Measurements from ENCODE around the gene TBC1D8.
A peak's percentile ranks its signal among the peaks of the same experiment; 100 is the strongest.

The TBC1D8 gene

DNA sequence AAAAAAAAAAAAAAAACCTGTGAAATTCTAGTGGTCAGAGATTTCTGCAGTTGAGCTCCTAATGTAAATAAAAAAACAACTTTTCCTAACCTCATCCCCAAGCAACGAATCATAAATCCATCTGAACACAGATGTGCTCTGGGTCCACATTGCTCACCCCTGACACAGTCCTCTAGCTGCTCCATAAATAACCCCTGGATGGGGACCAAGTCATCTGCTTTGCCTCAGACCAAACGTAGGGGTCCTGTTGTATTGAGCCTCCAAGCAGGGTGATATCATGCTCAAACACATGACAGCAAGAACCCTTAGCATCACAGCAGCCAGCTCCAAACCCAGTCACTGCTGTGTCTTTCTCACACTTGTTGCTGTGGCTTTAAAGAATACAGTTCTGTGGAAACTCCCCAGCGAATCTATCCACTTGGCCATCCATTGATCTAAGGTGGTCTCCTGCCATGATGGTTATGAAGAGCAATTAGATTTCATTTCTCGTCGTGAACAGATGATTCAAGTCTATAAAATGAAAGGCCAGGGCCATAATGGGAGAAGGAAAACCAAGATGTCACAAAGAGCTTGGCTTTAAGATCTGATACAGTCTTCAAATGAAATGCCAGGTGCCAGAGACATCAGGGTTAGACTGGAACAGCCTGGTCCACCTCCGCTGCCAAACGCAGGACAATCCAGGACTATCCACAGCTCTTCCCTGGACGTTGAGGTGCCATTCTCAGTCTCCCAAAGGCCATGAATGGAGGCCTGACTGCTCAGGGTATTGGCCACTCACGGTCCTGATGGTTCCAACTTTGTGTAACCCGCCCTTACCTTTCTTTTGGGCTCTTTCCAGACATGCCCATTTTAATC, 39.0 kb downstream of the TBC1D8 start:
- peak; percentile 37 for DNase-seq (ENCODE audit: low spot score)

DNA sequence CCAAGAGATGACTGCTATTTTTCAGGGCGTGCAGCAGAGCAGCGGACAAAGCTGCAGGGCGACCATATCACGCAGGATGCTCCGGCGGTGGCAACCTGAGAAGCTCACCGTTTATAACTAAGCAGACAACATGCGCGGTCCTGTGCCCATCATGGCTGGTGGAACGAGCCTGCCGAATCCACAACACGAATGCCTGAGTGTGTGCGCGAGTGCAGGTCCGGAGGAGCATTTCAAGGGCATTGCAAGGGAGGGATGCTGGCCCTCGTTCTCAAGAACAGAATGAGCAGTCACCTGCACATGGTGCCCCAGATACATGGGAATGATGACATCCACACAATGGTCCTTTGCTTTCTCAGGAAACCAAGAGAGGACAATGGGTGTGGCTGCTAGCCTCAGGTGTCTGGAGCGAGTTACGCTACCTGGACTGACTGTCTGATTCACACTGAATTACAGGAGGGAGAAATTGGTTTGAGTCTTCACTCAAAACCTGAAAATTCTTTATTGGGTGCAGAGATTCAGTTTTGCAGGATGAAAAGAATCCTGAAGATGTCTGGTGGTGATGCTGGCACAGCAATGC, 39.8 kb downstream of the TBC1D8 start:
- no peak for DNase-seq (ENCODE audit: low spot score)

DNA sequence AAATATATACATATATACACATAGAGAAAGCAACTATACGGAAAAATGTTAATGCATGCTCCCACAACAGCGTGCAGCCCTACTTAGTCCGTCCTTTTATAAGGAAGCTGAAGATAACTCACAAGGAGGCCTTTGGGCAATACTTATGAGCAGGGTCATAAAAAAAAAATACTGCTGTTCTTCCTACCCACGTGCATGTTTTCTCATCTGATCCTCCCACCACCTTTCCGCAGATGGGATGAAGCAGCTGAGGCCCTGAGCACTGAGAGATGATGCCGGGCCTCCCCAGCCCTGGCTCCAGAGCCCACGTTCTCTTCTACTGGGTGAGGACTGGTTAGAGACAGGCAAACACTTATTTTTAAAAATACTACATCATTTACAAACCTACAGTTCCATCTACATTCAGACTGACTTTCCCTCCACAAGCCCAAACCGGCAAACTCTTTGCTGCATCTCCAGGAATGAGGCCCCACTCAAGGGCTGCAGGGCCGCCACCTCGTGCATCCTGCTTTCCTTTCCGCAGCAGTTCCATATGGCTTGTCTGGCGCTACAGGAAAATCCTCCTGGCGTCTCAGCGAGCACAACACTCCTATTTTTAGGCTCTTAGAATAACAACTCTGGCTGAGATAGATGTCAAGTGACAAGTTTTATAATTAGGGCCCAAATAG, 41.6 kb downstream of the TBC1D8 start:
- DNase-seq (ENCODE audit: low spot score), result no peak

DNA sequence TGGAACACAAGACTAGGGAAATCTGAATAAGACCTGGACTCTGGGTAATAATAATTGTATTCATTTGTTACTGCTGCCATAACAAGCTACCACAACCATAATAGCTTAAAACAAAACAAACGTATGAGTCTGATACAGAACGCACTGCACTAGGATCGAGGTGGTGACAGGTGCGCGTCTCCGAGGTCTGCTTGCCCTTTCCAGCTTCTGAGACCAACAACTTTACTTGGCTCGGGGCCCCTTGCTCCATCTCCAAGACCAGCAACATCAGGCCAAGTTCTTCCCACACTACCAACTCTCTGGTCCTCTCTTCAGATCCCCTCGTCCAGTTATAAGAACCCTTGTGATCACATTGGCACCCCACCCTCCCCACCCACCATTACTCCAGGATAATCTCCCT, 42.8 kb downstream of the TBC1D8 start:
- DNase-seq (ENCODE audit: low spot score), result no peak

DNA sequence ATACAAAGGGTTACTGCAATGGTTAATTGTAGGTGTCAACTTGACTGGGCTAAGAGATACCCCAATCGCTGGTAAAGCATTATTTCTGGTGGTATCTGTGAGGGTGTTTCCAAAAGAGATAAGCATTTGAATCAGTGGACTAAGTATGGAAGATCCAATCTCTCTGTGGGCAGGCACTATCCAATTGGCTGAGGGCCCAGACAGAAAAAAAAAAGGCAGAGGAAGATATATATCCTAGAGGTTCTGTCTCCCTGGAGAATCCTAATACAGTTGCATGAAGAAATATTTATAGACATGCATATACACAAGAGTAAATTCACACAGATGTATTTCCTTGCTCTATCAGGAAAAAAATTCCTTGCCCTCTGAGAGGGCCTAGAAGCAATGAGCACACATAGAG, 43.9 kb downstream of the TBC1D8 start:
- DNase-seq (ENCODE audit: low spot score), result no peak

DNA sequence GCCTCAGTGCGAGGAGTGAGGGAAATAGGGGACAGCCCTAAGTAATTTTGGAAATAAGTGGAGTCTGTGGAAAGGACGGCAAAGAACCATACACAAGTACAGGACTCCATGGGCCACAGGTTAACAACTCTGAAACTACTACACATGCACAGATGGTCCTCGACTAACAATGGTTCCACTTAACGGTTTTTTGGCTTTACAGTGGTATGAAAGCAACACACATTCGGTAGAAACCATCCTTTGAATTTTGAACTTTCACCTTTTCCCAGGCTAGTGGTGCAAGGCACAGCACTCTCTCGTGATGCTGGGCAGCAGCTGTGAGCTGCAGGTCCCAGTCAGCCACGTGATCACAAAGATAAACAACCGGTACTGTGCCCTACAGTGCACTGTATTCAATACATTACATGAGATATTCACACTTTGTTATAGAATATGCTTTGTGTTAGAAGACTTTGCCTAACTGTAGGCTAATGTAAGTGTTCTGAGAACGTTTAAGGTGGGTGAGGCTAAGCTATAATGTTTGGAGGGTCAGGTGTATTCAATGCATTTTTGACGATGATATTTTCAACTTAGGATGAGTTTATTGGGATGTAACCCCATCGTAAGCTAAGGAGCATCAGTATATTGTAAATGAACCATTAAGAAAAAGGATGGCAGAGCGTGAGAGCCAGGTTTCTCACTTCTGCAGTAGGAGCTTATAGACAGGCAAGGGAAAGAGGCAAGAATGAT, 44.6 kb downstream of the TBC1D8 start:
- no peak for DNase-seq (ENCODE audit: low spot score)

DNA sequence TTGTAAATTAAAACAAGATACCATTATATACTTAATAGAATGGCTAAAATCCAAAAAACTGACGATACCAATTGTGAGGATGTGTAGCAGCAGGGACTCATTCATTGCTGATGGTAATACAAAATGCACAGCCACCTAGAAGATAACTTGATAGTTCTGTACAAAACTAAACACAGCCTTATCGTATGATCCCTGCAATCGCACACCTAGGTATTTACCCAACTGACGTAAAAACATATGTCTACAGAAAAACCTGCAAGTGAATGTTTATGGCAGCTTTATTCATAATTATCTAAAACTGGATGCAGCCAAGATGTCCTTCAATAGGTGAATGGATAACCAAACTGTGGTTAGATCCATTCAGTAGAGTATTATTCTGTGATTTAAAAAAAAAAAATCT, 45.5 kb downstream of the TBC1D8 start:
- no peak for DNase-seq (ENCODE audit: low spot score)

DNA sequence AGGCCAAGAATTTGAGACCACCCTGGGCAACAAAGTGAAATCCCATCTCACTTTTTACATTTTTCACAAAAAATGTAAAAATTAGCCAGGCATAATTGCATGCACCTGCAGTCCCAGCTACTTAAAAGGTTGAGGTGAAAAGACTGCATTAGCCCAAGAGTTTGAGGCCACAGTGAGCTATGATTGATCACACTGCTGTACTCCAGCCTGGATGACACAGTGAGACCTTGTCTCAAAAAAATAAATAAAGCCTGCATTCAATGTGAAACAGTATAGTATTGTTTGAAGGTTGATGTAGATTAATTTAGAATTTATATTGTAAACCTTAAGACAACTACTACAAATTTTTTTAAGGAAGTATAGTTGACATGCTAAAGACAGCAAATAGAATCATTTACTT, 53.5 kb downstream of the TBC1D8 start:
- DNase-seq (ENCODE audit: low spot score), result no peak

DNA sequence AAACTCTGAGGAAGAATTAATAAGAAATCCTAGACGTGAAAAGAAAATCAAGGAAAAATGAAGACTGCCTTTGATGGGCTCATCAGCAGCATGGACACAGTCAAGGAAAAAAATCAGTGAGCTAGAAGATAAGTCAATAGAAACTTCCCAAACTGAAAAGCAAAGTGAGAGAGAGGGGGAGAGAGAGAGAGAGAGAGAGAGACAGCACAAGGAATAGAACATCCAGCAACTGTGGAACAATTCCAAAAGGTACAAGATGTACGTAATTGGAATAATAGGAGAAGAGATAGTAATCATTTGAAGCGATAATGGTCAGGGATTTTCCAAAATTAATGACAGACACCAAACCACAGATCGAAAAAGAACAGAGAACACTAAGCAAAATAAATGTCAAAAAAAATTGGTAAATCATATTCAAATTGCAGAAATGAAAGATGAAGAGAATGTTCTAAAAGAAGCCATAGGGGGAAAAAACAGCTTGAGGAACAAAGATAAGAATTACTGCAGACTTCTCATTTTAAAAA, 54.5 kb downstream of the TBC1D8 start:
- no peak for DNase-seq (ENCODE audit: low spot score)

DNA sequence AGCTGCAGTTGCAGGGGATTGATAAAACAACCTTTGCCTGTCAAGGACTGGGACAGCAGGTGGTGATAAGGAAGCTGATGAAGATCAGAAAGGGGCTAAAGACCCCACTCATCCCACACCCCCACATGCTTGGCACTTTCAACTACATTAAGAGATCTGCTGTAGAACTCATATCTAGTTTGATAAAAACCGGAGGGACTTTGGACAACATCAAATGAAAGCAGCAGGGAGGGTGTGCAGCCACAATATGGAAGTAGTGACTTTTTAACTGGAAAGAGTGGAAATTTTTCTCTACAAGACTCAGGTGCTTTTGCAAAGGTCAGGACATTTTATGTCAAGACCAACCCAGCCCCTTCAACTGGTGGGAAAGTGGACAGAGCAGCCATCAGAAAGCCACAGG, 56.8 kb downstream of the TBC1D8 start:
- DNase-seq (ENCODE audit: low spot score), result no peak

DNA sequence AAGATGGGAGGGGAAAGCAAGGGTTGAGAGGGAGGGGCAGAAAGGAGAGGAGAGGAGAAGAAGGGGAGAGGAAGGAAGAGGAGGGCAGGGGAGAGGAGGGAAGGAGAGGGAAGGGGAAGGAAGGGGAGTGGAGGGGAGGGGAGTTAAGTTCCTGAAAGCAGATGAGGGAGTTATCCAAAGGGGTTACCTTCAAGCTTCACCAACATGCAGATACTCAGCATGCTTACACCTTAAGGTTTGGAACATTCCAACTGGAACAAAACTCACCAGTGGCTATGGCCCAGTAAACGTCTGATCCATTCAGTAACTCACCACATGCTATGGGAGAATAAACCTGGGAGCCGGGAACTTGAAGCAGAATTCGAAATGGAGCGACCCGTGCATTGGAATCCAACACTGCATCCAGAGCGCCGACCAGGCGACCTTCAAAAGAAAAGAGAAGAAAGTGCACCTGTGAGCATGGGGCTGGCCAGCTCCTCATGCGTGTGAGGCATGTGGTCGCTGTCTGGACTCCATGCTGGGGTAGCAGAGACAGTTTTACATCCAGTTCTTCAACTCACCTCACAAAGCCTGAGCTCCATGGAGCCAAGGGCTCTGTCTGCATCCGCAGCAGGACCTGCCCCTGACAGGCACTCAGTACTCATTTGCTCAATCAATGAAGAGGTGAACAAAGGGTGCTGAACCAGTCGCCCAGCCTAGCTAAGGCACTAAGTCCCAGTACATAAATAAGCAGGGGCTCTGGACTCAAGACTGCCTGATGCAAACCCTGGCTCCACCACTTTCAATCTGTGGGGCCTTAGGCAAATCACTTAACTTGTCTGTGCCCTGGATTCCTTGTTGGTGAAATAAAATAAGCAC, 61.0 kb downstream of the TBC1D8 start:
- DNase-seq (ENCODE audit: low spot score), result no peak

DNA sequence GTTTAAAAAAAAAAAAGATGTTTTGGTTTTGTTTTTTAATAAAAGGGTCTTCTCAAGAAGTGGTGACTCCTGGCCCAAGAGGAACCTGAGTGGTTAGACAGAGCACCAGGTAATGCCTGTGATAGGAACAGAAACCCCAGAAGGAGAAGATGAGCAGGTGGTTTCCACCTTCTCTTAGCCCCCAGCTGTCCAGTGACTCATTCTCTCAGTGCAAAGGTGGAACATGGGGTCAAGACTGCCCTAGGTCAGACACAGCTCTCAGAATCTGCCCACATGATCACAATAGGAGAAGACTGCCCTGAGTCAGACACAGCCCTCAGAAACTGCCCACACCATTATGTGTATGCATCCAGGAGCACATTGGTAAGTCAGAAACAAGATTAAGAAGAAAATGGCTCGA, 61.8 kb downstream of the TBC1D8 start:
- DNase-seq (ENCODE audit: low spot score), result no peak

DNA sequence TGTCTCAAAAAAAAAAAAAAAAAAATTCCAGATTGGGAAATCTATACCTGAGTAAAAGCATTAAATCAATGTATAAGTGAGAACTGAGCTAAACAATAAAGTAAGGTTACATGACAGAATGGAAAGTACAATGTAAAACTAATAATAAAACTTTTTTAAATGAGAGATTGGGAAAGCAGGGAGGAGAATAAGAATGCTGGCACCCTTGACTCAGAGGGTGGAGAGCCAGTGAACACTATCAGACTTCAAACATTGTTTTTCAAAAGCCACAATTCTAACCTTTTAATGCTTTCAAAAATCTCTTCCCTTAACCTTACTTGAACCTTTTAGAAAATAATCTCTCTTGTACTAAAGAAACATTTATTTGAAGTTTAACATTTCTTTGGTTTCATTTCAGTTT, 63.5 kb downstream of the TBC1D8 start:
- no peak for DNase-seq (ENCODE audit: low spot score)

DNA sequence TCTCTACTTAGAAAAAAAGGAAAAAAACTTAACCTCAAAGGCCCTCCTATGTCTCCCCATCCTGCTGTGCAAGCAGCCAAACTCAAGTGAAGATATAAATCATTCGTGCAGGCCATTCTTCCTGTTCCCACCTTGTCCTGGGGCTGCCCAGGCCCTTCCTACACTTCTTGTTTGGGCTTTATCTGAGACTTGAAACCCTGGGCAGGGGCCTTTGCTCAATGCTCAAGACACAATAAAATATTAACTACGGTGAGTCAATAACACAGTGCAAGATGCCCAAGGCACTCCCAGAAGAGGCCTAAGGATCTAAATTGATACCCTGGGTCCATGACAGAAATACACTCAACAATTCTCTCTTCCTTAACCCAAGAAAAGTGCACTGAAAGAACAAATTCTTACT, 67.6 kb downstream of the TBC1D8 start:
- no peak for DNase-seq (ENCODE audit: low spot score)

DNA sequence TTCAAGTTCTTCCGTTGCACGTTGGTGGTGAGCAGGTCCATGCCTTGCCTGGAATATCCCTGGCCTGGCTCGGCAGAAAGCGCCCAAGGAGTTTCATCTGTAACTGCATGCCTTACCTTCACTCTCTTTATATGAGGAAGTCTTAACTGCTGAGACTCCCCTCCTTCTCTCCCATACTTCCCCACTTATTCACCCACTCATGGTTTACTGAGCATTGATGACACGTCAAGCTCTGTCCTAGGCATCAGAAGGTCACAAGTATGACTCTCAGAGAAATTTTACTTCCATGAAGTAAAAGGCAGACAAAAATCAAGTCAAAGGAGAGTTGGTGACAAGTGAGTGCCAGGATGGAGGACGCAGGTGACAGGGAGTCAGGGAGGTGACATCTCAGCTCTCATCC, 68.2 kb downstream of the TBC1D8 start:
- DNase-seq (ENCODE audit: low spot score), result no peak

DNA sequence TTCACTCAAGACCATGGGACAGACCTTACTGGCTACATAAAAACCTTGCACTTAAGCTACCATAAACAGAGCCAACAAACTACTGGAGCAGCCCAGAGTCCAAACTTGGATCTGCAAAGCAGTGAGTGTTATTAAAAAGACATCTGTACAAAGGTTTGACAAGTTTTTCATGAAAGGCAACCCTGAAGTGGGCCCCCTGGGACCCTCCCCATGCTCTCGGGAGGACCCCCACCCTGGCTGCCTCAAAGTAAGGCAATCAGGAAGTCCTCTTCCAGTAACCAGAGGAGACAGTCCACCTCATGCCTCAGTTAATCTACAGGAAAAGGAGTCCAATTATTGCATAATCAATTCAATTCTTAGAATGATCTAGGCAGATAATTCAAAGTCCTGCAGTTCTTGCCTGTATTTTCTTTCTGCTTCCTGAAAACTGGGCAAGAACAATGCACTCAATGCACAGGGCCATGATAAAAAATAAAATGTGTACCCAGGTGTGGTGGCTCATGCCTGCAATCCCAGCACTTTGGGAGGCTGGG, 69.7 kb downstream of the TBC1D8 start:
- DNase-seq (ENCODE audit: low spot score), result no peak

DNA sequence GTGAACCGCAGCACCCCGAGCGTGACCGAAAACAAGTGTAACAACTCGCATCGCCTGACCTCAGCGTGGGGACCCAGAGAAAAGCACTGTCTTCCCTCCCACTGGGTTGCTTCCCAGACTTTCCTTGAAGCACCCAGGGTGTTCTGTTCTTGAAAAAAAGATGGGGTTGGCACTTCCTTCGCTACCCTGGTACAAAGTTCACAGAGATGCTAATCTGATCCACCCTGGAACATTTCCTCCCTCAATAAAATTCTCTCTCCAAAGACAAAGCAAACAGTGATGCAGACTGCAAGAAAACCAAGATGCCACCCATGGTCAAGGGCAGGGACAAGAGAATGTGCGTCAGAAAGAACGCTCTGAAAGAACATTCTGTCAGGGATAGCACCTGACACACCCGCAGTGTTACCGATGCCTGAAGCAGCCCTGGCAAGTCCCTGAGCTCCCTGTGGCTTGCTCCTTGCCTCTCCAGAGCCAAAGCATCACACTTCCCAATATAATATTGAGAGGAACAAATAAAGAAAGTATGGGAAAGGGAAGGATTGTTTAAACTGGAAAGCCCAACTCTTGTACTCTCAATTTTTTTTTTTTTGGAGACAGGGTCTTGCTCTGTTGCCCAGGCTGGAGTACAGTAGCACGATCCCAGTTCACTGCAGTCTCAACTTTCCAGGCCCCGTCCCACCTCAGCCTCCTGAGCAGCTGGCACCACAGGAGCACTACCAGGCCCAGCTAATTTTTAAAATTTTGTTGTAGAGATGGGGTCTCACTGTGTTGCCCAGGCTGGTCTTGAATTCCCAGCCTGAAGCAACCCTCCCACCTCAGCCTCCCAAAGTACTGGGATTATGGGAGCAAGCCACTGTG, 70.7 kb downstream of the TBC1D8 start:
- DNase-seq (ENCODE audit: low spot score), result no peak

DNA sequence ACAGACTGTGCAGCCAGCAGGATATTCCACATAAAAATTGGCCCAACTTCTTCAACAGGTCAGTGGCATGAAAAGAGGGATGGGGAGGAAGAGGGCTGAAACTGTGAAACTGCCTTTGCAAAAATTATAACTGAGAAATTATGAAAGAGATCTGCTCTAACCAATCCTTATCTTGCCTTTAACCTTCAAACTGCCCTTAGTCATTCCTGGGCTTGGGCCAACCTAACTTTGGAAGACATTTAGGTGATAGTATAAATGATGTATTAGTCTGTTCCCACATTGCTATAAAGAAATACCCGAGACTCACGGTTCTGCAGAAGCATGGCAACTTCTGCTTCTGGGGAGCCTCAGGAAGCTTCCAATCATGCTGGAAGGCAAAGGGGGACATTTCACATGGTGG, 74.6 kb downstream of the TBC1D8 start:
- no peak for DNase-seq (ENCODE audit: low spot score)

DNA sequence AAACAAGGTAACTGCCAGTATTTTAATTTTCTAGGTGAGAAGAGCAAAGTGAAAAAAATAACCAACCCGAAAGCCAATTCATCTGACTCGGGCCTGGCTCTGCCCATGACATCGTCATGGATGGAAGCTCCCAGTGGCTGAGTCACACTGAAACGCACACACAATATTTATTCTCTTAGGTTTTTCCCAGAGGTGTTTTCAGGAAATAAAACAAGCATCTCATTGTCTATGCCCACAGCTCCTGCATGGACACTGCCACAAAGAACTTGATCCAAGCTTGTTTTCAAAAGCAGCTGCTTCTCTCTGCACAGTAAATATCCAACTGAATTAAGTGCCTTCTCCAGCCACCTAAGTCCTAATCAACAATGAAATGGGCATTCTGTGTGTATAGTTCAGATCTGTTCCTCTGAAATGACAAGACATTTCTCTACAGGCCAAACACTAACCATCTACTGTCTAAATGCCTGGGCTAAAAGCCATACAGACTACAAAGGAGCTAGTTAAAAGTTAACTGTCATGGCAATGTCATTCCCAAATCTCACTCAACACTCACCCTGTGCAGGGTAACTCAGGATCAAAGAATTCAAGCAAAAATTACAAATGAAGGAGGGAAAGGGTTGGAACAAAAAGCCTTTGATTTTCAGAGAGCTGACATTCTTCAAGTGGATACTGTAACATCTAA, 86.2 kb downstream of the TBC1D8 start:
- no peak for DNase-seq (ENCODE audit: low spot score)

DNA sequence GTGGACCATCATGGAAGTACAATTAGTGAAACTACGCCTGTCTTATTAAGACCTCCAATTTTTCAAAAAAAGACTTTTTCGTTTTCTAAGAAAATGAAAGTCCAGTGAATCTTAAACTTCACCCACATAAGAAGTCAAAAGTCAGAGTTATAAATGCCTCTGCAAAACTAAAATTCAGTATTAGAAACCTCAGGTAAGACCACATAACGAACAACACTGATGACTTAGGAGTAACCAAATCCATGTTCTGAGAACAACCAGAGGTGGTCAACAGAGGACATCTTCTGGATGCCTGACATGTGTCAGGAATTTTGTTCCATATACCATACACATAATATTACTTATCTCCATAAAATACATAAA, 86.7 kb downstream of the TBC1D8 start:
- DNase-seq (ENCODE audit: low spot score), result no peak
